Spleen (tissue), 7 donors: ENCODE results near the gene CSRP2.

Experiments
- POLR2AphosphoS5 ChIP-seq, 3 donors: sonication (generic); formaldehyde crosslinking; IDR thresholded peaks; one replicate each; pipeline ENCODE4 v1.5.1; 2017; ENCODE audit warnings: antibody characterized with exemption in 3 of 3
- TF ChIP-seq, protein P1 (sequence below), 11 experiments: fragments of 200-600 bp in 7 of 11; fragments of 450-650 bp in 4 of 11; sonication (generic) in 4 of 11; IDR thresholded peaks in 8 of 11; conservative IDR thresholded peaks in 3 of 11; 1 replicate in 7 of 11; 2 replicates in 4 of 11; pipeline versions ENCODE4 v1.4.0 to v1.8.0; 2016 to 2021; ENCODE audit warnings: antibody characterized with exemption in 11 of 11, inconsistent platforms in 4 of 11, mild to moderate bottlenecking in 1 of 11
- donor health status: DM: no; HTN: no; CAD: no; lungs with moderate emphysema.
- donor health status: DM: no; HTN: no; CAD: no.
- donor health status: DM: no; HTN: no; CAD: no.

DNA sequence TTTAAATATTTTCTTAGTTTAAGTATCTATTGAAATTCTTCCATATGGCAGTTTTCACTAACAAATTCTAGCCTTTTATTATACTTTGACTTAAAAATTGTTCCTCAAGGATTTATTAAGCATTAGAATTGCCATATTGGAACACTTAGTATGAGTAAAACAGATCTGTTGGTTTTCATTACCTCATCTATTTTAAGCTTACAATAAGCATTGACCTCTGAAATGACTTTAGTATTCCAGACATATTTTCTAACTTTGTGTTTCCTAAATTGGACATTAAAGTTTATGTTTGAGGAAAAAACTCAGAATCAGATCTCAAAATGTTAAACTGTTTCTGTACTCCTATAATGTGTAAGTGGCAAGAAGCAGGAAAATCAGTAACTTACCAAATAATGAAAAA, 48.4 kb downstream of the CSRP2 start:
- TF ChIP-seq POLR2AphosphoS5 (IDR thresholded peaks at IDR 0.05), result no peak
- TF ChIP-seq, protein P1, sequence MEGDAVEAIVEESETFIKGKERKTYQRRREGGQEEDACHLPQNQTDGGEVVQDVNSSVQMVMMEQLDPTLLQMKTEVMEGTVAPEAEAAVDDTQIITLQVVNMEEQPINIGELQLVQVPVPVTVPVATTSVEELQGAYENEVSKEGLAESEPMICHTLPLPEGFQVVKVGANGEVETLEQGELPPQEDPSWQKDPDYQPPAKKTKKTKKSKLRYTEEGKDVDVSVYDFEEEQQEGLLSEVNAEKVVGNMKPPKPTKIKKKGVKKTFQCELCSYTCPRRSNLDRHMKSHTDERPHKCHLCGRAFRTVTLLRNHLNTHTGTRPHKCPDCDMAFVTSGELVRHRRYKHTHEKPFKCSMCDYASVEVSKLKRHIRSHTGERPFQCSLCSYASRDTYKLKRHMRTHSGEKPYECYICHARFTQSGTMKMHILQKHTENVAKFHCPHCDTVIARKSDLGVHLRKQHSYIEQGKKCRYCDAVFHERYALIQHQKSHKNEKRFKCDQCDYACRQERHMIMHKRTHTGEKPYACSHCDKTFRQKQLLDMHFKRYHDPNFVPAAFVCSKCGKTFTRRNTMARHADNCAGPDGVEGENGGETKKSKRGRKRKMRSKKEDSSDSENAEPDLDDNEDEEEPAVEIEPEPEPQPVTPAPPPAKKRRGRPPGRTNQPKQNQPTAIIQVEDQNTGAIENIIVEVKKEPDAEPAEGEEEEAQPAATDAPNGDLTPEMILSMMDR (IDR thresholded peaks at IDR 0.05 in 8 of 11, conservative IDR thresholded peaks at IDR 0.05 in 3 of 11), result no peak
